ENCODE data around the gene TSR3.

- TF ChIP-seq POLR2AphosphoS5 (IDR thresholded peaks at IDR 0.05) (no peak), POLR2A (IDR thresholded peaks at IDR 0.05) (no peak), CTCF (IDR thresholded peaks at IDR 0.05) (no peak)
Observed at GRCh38 chr16:1390239-1390779, 38.6 kb upstream of the TSR3 start.
